Neural progenitor cell (in vitro differentiated cells): Measurements from ENCODE around the gene ITIH5.

ENCODE experiments used
- EZH2 ChIP-seq: fragments of 200-600 bp; sonication (generic); IDR thresholded peaks from 2 replicates; pipeline ENCODE4 v1.6.1; 2017; ENCODE audit warnings: antibody characterized with exemption, mild to moderate bottlenecking, moderate library complexity
- TF ChIP-seq, protein P1 (sequence below): fragments of 200-600 bp; sonication (generic); IDR thresholded peaks from 2 replicates; pipeline ENCODE4 v1.5.1; 2017; ENCODE audit warnings: antibody characterized with exemption, mild to moderate bottlenecking

DNA sequence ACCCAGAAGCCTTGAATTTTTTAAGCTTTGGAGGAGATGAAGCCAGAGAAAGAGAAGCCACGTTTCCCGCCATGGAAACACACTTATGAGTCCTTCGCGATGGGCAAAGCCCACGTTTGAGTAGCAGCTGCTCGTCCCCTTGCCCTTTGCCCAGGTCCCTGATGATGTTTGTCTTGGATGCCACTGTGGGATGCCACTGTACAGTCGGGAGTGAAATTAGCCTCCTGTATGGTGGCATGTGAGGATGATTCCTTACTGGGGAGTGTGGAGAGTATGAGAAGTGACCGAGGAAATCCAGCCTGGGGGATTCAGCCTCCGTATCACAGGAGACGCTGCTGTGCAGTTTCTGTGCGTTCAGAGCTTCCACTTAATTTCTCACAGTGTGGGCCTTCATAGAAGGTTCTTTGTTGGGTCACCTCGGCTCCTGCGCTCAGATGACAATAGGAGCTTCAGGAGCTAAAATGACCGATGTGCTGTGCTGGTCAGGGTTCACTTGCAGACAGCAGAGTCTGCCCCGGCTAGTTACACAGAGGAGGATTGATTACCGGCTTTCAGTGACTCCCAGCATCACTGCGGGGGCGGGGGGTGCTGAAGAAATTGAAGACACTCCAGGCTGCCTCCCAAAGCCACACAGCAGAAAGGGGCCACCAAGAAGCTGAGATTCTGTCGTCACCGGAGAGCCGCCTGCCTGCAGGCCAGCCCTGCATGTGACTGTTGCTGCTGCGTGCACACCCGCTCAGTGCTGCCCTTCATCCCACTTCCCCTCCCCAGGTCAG, 133.9 kb downstream of the ITIH5 start:
- TF ChIP-seq, protein P1, sequence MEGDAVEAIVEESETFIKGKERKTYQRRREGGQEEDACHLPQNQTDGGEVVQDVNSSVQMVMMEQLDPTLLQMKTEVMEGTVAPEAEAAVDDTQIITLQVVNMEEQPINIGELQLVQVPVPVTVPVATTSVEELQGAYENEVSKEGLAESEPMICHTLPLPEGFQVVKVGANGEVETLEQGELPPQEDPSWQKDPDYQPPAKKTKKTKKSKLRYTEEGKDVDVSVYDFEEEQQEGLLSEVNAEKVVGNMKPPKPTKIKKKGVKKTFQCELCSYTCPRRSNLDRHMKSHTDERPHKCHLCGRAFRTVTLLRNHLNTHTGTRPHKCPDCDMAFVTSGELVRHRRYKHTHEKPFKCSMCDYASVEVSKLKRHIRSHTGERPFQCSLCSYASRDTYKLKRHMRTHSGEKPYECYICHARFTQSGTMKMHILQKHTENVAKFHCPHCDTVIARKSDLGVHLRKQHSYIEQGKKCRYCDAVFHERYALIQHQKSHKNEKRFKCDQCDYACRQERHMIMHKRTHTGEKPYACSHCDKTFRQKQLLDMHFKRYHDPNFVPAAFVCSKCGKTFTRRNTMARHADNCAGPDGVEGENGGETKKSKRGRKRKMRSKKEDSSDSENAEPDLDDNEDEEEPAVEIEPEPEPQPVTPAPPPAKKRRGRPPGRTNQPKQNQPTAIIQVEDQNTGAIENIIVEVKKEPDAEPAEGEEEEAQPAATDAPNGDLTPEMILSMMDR = no peak
- no peak for TF ChIP-seq EZH2
